HG03520 (cell line): ENCODE data around the gene DIABLO.
"Not testable (repeated sequence)": the region's sequence is repeated elsewhere in the genome, so short reads cannot be mapped to it uniquely, and the experiment has no call there.

Experiments used
- ATAC-seq: cut with Tn5 transposase; IDR thresholded peaks from one replicate; pipeline ENCODE4 v1.9.1; 2021; ENCODE audit warnings: mild to moderate bottlenecking, moderate library complexity; ENCODE audit not compliant: unreplicated experiment

DIABLO gene

GRCh38 chr12:122190842-122191668, 34.8 kb downstream of the DIABLO start:
- no peak for ATAC-seq

- ATAC-seq, result no peak
Measured at GRCh38 chr12:122189626-122190475, 36.0 kb downstream of the DIABLO start.

GRCh38 chr12:122187466-122187865, 38.4 kb downstream of the DIABLO start:
- ATAC-seq, result no peak

- ATAC-seq, result no peak
Measured at GRCh38 chr12:122185494-122186082, 40.3 kb downstream of the DIABLO start.

- no peak for ATAC-seq
Measured at GRCh38 chr12:122185079-122185478, 40.8 kb downstream of the DIABLO start.

GRCh38 chr12:122184517-122184916, 41.3 kb downstream of the DIABLO start:
- ATAC-seq, result no peak

- ATAC-seq, result no peak
Measured at GRCh38 chr12:122183588-122183940, 42.3 kb downstream of the DIABLO start.

GRCh38 chr12:122182887-122183587, 42.8 kb downstream of the DIABLO start, which contains the start of gene LRRC43:
LRRC43 (plus strand) TSS chr12:122183123; CDS start chr12:122183145, 22 bp downstream.
- no peak for ATAC-seq

GRCh38 chr12:122176473-122176872, 49.4 kb downstream of the DIABLO start:
- ATAC-seq, result not testable (repeated sequence)

- no peak for ATAC-seq
Measured at GRCh38 chr12:122174155-122174845, 51.6 kb downstream of the DIABLO start, which contains the start of gene IL31. IL31 (minus strand) TSS chr12:122174221; CDS start chr12:122174172, 49 bp downstream.

- ATAC-seq, result no peak
Measured at GRCh38 chr12:122172262-122172939, 53.5 kb downstream of the DIABLO start.

- no peak for ATAC-seq
Measured at GRCh38 chr12:122171399-122171798, 54.5 kb downstream of the DIABLO start.

- no peak for ATAC-seq
Measured at GRCh38 chr12:122168492-122168891, 57.4 kb downstream of the DIABLO start.

- ATAC-seq, result no peak
Measured at GRCh38 chr12:122167356-122167925, 58.4 kb downstream of the DIABLO start.

GRCh38 chr12:122166422-122167349, 59.2 kb downstream of the DIABLO start:
- peak; percentile 68 for ATAC-seq

- ATAC-seq, result no peak
Measured at GRCh38 chr12:122162976-122163375, 62.9 kb downstream of the DIABLO start.

GRCh38 chr12:122161682-122162081, 64.2 kb downstream of the DIABLO start:
- ATAC-seq, result no peak

- ATAC-seq, result no peak
Measured at GRCh38 chr12:122160761-122161160, 65.1 kb downstream of the DIABLO start.
